ENCODE data around the gene ZBTB40.

ZBTB40 gene

GRCh38 chr1:22431965-22432364, 19.7 kb upstream of the ZBTB40 start:
- no peak overlapping the region for H3K4me3 ChIP-seq (ENCODE audit: insufficient read depth, low read depth, low read length, poor library complexity, severe bottlenecking)
- no peaks in the 10 kb centered on the region for H3K9me3 ChIP-seq (ENCODE audit: control insufficient read depth, low read length)
- DNase-seq: no peak
- H3K4me1 ChIP-seq (ENCODE audit: control insufficient read depth, insufficient read depth, low read length, poor library complexity, severe bottlenecking): no peaks in the 10 kb centered on the region
- H3K36me3 ChIP-seq (ENCODE audit: control insufficient read depth, insufficient read depth, low read length): no peaks in the 10 kb centered on the region
- no peak overlapping the region for H3K27ac ChIP-seq (ENCODE audit: insufficient read depth, low read length, poor library complexity, severe bottlenecking)
- no peaks in the 10 kb centered on the region for H3K27me3 ChIP-seq (replicated peaks; ENCODE audit: control insufficient read depth, insufficient read depth, low read length, poor library complexity, severe bottlenecking)

- Histone ChIP-seq H3K27ac (ENCODE audit: insufficient read depth, low read length, poor library complexity, severe bottlenecking) (no peak overlapping the region), H3K4me3 (ENCODE audit: insufficient read depth, low read depth, low read length, poor library complexity, severe bottlenecking) (no peak overlapping the region), H3K4me1 (ENCODE audit: control insufficient read depth, insufficient read depth, low read length, poor library complexity, severe bottlenecking) (no peaks in the 10 kb centered on the region), H3K36me3 (ENCODE audit: control insufficient read depth, insufficient read depth, low read length) (no peaks in the 10 kb centered on the region), H3K27me3 (replicated peaks; ENCODE audit: control insufficient read depth, insufficient read depth, low read length, poor library complexity, severe bottlenecking) (no peaks in the 10 kb centered on the region), H3K9me3 (ENCODE audit: control insufficient read depth, low read length) (no peaks in the 10 kb centered on the region)
- DNase-seq: no peak
Measured at GRCh38 chr1:22434717-22435116, 16.9 kb upstream of the ZBTB40 start.

DNA sequence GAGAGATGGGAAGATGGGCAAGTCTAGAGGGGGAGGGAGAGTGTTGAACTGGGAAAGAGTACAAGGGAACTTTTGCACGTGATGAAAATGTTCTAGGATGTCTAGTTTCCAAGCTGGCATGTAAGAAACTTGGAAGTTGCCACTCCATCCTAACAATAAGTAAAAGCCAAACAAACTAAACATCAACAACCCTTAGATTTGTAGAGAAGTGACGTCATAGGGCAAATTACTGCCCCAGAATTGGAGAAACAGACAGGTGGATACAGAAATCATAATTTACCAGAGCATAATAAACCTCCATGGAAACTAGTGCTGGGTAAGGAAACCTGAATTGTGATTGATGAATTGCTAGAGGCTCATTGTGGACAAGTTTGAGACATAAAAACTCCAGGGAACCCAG, 14.7 kb upstream of the ZBTB40 start:
- Histone ChIP-seq H3K27me3 (replicated peaks; ENCODE audit: control insufficient read depth, insufficient read depth, low read length, poor library complexity, severe bottlenecking) (no peaks in the 10 kb centered on the region), H3K4me1 (ENCODE audit: control insufficient read depth, insufficient read depth, low read length, poor library complexity, severe bottlenecking) (no peaks in the 10 kb centered on the region), H3K9me3 (ENCODE audit: control insufficient read depth, low read length) (peaks cover 4% of the 10 kb centered on the region), H3K27ac (ENCODE audit: insufficient read depth, low read length, poor library complexity, severe bottlenecking) (no peak overlapping the region), H3K36me3 (ENCODE audit: control insufficient read depth, insufficient read depth, low read length) (no peaks in the 10 kb centered on the region), H3K4me3 (ENCODE audit: insufficient read depth, low read depth, low read length, poor library complexity, severe bottlenecking) (no peak overlapping the region)
- no peak for DNase-seq

GRCh38 chr1:22437573-22437972, 14.1 kb upstream of the ZBTB40 start:
- H3K36me3 ChIP-seq (ENCODE audit: control insufficient read depth, insufficient read depth, low read length): no peaks in the 10 kb centered on the region
- H3K4me3 ChIP-seq (ENCODE audit: insufficient read depth, low read depth, low read length, poor library complexity, severe bottlenecking): no peak overlapping the region
- H3K27me3 ChIP-seq (replicated peaks; ENCODE audit: control insufficient read depth, insufficient read depth, low read length, poor library complexity, severe bottlenecking): peaks cover under 1% of the 10 kb centered on the region
- H3K27ac ChIP-seq (ENCODE audit: insufficient read depth, low read length, poor library complexity, severe bottlenecking): no peak overlapping the region
- peaks cover 4% of the 10 kb centered on the region for H3K9me3 ChIP-seq (ENCODE audit: control insufficient read depth, low read length)
- no peak for DNase-seq
- H3K4me1 ChIP-seq (ENCODE audit: control insufficient read depth, insufficient read depth, low read length, poor library complexity, severe bottlenecking): no peaks in the 10 kb centered on the region

DNA sequence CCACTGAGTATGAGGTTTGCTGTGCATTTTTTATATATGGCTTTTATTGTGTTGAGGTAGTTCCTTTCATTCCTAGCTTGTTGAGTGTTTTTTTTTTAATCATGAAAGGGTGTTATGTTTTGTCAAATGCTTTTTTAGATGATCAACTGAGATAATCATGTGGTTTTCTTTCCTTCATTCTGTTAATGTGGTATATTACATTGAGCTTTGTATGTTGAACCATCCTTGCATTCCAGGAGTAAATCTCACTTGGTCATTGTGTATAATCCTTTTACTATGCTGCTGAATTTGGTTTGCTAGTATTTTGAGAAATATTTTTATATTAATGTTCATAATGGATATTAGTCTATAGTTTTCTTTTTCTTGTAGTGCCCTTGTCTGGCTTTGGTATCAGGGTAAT, 11.1 kb upstream of the ZBTB40 start:
- DNase-seq: no peak
- Histone ChIP-seq H3K36me3 (ENCODE audit: control insufficient read depth, insufficient read depth, low read length) (no peaks in the 10 kb centered on the region), H3K27me3 (replicated peaks; ENCODE audit: control insufficient read depth, insufficient read depth, low read length, poor library complexity, severe bottlenecking) (peaks cover 4% of the 10 kb centered on the region), H3K9me3 (ENCODE audit: control insufficient read depth, low read length) (peaks cover 4% of the 10 kb centered on the region), H3K4me1 (ENCODE audit: control insufficient read depth, insufficient read depth, low read length, poor library complexity, severe bottlenecking) (no peaks in the 10 kb centered on the region), H3K27ac (ENCODE audit: insufficient read depth, low read length, poor library complexity, severe bottlenecking) (no peak overlapping the region), H3K4me3 (ENCODE audit: insufficient read depth, low read depth, low read length, poor library complexity, severe bottlenecking) (no peak overlapping the region)

DNA sequence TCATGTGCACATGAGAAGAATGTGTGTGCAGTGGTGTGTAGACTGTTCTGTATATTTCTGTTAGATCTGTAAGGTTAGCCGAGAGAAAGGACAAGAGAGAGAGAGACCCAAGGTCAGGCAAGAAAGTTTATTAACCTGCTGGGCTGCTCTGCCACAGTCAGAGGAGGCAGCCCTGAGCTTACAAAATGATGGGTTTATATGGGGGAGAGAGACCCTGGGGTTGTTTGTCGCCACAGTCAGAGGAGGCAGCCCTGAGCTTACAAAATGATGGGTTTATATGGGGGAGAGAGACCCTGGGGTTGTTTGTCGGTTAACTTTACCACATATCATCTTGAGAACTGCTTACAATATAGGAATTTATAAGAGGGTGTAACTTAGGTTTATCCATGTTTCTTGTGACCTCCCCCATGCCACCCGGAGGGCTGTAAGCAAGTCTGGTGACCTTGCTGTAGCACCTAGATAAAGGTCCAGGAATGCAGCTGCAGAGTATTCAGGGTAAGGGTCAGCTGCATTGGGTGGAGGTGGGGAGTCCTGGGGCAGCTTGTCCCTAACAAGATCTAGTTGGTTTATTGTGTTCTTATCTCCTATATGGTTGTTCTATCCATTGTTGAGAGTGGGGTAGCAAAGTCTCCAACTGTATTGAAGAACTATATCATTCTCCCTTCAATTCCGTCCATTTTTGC, 9.3 kb upstream of the ZBTB40 start:
- DNase-seq: no peak
- no peak overlapping the region for H3K4me3 ChIP-seq (ENCODE audit: insufficient read depth, low read depth, low read length, poor library complexity, severe bottlenecking)
- H3K27ac ChIP-seq (ENCODE audit: insufficient read depth, low read length, poor library complexity, severe bottlenecking): no peak overlapping the region
- H3K27me3 ChIP-seq (replicated peaks; ENCODE audit: control insufficient read depth, insufficient read depth, low read length, poor library complexity, severe bottlenecking): peaks cover 4% of the 10 kb centered on the region
- H3K9me3 ChIP-seq (ENCODE audit: control insufficient read depth, low read length): peaks cover 4% of the 10 kb centered on the region
- no peaks in the 10 kb centered on the region for H3K4me1 ChIP-seq (ENCODE audit: control insufficient read depth, insufficient read depth, low read length, poor library complexity, severe bottlenecking)
- no peaks in the 10 kb centered on the region for H3K36me3 ChIP-seq (ENCODE audit: control insufficient read depth, insufficient read depth, low read length)

DNA sequence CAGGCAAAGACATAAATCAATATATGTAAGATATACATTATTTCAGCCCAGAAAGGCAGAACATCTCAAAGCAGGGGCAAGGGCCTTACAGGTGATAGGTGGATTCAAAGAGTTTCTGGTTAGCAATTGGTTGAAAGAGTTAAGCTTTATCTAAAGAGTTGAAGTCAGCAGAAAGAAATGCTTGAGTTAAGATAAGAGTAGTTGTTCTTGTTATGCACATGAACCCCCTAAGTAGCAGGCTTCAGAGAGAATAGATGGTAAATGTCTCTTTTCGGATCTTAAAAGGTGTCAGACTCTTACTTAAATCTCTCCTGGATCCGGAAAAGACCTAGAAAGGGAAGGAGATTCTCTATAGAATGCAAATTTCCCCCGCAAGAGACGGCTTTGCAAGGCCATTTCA, 8.3 kb upstream of the ZBTB40 start:
- Histone ChIP-seq H3K4me3 (ENCODE audit: insufficient read depth, low read depth, low read length, poor library complexity, severe bottlenecking) (no peak overlapping the region), H3K36me3 (ENCODE audit: control insufficient read depth, insufficient read depth, low read length) (no peaks in the 10 kb centered on the region), H3K27me3 (replicated peaks; ENCODE audit: control insufficient read depth, insufficient read depth, low read length, poor library complexity, severe bottlenecking) (peaks cover 4% of the 10 kb centered on the region), H3K4me1 (ENCODE audit: control insufficient read depth, insufficient read depth, low read length, poor library complexity, severe bottlenecking) (no peaks in the 10 kb centered on the region), H3K9me3 (ENCODE audit: control insufficient read depth, low read length) (peaks cover 4% of the 10 kb centered on the region), H3K27ac (ENCODE audit: insufficient read depth, low read length, poor library complexity, severe bottlenecking) (no peak overlapping the region)
- no peak for DNase-seq

DNA sequence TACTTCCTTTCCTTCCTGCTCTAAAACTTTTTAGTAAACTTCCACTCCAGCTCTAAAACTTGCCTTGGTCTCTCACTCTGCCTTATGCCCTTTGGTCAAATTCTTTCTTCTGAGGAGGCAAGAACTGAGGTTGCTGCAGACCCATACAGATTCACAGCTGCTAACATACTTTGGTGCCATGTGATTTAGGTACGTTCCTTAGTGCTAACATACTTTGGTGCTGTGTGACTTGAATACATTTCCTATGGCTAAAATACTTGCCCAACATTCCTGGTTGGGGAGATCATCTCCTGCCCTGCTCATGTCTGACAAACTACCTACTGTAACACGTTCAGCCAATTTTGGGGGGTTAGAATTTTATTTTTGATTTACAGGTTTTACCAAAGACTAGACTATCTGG, 6.8 kb upstream of the ZBTB40 start:
- Histone ChIP-seq H3K27ac (ENCODE audit: insufficient read depth, low read length, poor library complexity, severe bottlenecking) (no peak overlapping the region), H3K4me1 (ENCODE audit: control insufficient read depth, insufficient read depth, low read length, poor library complexity, severe bottlenecking) (no peaks in the 10 kb centered on the region), H3K4me3 (ENCODE audit: insufficient read depth, low read depth, low read length, poor library complexity, severe bottlenecking) (no peak overlapping the region), H3K9me3 (ENCODE audit: control insufficient read depth, low read length) (peaks cover 4% of the 10 kb centered on the region), H3K36me3 (ENCODE audit: control insufficient read depth, insufficient read depth, low read length) (no peaks in the 10 kb centered on the region), H3K27me3 (replicated peaks; ENCODE audit: control insufficient read depth, insufficient read depth, low read length, poor library complexity, severe bottlenecking) (peaks cover 4% of the 10 kb centered on the region)
- no peak for DNase-seq

DNA sequence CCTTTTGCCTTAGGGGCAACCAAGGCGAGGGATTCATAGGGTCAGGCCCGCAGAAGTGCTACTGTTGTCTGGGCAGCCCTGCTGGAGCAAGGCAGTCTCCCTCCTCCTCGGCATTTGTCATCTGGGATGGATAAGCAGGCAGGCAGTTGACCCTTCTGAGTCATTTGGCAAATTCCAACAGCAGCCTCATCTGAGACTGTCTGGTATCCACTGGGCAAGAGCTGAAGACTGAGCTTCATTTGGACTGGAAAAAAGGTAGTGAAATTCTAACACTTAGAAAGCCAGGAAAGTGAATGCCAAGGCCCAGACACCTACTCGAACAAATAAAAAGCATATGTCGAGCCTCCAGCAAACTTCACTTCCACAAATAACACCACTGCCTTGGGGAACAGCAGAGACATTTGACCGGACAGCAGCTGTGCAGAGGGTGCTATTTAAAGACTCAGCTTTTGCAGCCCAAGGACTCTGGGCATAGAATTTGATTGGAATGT, 4.0 kb upstream of the ZBTB40 start:
- peaks cover 3% of the 10 kb centered on the region for H3K27me3 ChIP-seq (replicated peaks; ENCODE audit: control insufficient read depth, insufficient read depth, low read length, poor library complexity, severe bottlenecking)
- H3K36me3 ChIP-seq (ENCODE audit: control insufficient read depth, insufficient read depth, low read length): no peaks in the 10 kb centered on the region
- H3K9me3 ChIP-seq (ENCODE audit: control insufficient read depth, low read length): no peaks in the 10 kb centered on the region
- no peak overlapping the region for H3K4me3 ChIP-seq (ENCODE audit: insufficient read depth, low read depth, low read length, poor library complexity, severe bottlenecking)
- peaks cover 6% of the 10 kb centered on the region for H3K4me1 ChIP-seq (ENCODE audit: control insufficient read depth, insufficient read depth, low read length, poor library complexity, severe bottlenecking)
- no peak overlapping the region for H3K27ac ChIP-seq (ENCODE audit: insufficient read depth, low read length, poor library complexity, severe bottlenecking)
- no peak for DNase-seq

DNA sequence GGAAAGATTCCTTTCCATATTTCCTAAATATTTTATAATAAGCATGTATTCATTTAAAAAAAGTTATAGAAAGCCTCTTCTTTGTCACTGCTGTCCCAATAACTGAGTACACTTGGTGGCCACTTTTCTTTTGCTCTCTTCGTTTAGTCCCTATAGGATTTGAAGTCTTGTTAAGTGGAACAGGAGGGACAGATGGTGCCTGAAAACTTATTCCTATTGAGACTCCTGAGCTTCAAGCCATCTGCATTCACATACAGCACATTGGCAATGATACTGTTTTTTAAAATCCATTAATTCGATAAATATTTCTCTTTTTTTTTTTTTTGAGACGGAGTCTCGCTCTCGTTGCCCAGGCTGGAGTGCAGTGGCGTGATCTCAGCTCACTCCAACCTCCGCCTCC, 2.0 kb upstream of the ZBTB40 start:
- H3K4me3 ChIP-seq (ENCODE audit: insufficient read depth, low read depth, low read length, poor library complexity, severe bottlenecking): no peak overlapping the region
- H3K27me3 ChIP-seq (replicated peaks; ENCODE audit: control insufficient read depth, insufficient read depth, low read length, poor library complexity, severe bottlenecking): no peaks in the 10 kb centered on the region
- no peaks in the 10 kb centered on the region for H3K9me3 ChIP-seq (ENCODE audit: control insufficient read depth, low read length)
- no peak overlapping the region for H3K27ac ChIP-seq (ENCODE audit: insufficient read depth, low read length, poor library complexity, severe bottlenecking)
- no peaks in the 10 kb centered on the region for H3K36me3 ChIP-seq (ENCODE audit: control insufficient read depth, insufficient read depth, low read length)
- DNase-seq: no peak
- peaks cover 6% of the 10 kb centered on the region for H3K4me1 ChIP-seq (ENCODE audit: control insufficient read depth, insufficient read depth, low read length, poor library complexity, severe bottlenecking)
